ENCODE data around the gene CCDC126.
"Not testable (repeated sequence)": the region's sequence is repeated elsewhere in the genome, so short reads cannot be mapped to it uniquely, and the experiment has no call there.

CCDC126 gene, protein sequence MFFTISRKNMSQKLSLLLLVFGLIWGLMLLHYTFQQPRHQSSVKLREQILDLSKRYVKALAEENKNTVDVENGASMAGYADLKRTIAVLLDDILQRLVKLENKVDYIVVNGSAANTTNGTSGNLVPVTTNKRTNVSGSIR

DNA sequence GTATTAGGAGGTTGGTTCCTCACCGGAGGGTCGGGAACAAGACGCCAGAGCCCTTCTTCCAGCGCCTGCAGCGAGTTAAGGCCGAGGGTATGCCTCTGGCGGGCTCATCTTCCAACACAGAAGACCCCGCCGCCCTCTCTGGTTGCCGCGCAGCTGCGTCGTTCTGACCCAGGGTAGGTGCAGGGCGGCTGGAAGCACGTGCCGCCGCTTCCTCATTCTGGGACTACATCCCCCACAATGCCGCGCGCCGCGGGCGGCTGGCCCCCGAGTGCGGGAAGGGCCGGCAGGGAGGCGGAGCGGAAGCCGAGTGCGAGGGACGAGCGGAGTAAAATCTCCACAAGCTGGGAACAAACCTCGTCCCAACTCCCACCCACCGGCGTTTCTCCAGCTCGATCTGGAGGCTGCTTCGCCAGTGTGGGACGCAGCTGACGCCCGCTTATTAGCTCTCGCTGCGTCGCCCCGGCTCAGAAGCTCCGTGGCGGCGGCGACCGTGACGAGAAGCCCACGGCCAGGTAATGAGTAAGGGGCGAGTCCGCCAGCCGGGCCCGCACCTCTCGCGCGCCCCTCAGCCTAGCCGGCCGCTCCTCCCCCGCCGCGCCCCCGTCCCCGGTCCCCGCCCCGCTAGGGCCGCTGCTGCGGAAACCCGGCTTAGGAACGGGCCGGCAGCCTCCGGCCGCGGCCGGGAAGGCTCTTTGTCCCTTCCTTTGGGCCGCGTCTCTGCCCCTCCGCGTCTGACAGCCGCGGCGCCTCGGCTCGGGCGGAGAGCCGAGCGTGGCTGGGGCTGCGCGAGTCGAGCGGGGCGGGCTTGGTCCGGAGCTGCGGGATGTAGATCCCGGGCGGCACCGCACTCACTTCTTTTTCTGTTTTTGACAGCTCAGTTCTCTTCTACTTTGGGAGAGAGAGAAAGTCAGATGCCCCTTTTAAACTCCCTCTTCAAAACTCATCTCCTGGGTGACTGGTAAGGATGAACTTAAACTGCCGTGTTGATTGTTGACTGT, at the start of gene CCDC126:
CCDC126 (plus strand) TSS at position 289 of the 998 bp plus-strand sequence. CDS start 13,934 bp downstream, outside the sequence.
- peak; percentile 64 to 68 for DNase-seq (ENCODE audit: low read depth in 2 of 2)

DNA sequence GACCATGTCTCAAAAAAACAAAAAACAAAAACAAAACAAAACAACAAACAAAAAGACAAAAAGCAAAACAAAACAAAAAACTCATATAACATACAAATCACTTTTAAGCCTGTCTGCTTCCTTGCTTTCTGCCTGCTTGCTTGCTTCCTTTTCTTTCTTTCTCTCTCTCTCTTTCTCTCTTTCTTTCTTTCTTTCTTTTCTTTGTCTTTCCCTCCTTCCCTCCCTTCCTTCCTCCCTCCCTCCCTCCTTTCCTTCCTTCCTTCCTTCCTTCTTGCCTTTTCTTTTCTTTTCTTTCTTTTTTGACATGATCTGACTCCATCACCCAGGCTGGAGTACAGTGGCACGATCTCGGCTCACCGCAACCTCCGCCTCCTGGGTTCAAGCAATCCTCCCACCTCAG, 49.5 kb upstream of the CCDC126 start:
- DNase-seq (ENCODE audit: low read depth in 2 of 2): no peak

DNA sequence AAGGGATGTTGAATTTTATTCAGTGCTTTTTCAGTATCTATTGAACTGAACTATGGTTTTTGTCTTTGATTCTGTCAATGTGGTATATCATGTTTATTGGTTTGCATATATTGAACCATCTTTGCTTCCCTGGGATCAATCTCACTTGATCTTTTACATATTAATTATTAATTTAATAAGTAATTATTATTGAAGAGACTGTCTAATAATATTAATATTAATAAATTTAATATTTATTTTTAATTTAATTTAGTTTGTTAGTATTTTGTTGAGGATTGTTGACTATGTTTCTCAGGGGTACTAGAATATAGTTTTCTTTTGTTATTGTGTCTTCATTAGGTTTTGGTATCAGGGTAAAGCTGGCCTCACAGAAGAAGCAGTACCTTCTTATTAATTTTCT, 38.9 kb upstream of the CCDC126 start:
- DNase-seq (ENCODE audit: low read depth in 2 of 2): no peak

DNA sequence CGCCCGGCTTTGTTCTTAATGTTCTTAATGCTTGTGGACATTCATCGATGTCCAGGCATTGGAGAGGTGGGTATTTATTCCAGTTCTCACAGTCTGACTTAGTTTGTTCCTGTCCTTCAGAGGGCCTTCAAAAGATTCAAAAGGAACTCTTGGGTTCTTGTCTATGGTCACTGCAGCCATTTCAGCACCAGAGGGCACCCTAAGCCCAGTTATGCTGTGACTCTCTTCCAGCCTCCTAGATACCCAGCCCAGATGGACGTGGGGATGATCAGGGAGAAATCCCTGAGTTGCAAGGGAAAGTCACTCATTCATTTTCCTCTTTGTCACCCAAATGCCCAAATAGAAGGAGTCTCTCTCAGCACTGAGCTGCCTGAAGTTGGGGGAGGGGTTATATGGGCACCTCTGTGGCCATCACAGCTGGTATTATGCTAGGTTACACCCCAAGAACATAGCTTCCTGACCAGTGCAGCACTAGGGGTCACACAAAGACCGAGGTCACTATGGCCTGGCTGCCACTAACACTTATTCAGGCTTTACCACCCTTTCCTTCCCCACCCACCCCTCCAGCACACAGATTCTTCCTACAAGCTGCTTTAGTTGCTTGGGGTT, 26.5 kb upstream of the CCDC126 start:
- peak; percentile 13 to 32 for DNase-seq (ENCODE audit: low read depth in 2 of 2)

DNA sequence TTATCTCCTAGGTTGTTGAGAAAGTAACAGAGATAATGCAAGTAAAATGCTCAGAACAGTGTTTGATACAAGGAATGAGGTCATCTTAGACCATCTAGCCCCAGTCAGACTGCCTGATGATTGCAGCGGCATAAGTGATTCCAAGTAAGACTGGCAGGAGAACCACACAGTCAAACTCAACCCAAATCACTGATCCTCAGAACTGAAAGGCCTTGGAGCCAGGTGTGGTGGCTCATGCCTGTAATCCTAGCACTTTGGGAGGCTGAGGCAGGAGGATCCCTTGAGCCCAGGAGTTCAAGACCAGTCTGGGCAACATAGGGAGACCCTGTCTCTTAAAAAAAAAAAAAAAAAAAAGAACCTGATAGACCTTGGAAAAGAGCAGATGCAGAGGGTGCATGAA, 15.2 kb upstream of the CCDC126 start:
- DNase-seq (ENCODE audit: low read depth in 2 of 2): not testable (repeated sequence)

DNA sequence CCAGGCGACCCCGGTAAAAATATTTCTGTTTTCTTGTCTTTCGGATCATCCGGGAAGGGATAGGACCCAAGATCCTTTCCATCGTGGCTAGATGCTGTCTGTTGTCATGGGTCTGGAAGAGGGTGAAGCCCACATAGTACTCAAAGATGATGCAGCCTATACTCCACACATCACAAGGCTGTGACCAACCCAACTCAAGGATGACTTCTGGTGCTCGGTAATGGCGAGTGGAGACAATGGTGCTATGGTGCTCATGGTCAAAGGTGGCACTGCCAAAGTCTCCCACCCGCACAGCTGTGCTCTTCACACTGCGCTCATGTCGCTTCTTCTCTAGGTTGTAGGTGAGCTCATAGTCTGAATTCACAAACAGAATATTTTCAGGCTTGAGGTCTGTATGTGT, 11.9 kb upstream of the CCDC126 start:
- not testable (repeated sequence) for DNase-seq (ENCODE audit: low read depth in 2 of 2)

DNA sequence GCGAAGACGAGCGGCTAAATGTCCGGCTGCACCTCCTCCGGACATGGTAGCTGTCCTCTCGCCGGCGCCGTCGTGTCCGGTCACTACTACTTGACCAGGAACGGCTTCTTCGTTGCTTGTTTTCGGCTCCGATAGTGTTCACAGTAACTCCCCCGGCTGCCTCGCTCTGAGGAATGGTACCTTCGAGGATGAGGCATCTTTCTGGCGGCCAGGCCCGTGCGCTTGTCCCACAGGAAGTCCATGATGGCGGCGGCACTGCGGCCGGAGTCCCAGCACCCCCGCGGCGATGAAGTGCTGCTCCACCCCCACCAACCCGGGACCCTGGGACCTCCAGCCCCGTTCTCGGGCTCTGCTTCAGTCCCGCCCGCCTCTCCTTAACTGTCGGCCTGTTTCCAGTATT, 11.0 kb upstream of the CCDC126 start:
- no peak for DNase-seq (ENCODE audit: low read depth in 2 of 2)

DNA sequence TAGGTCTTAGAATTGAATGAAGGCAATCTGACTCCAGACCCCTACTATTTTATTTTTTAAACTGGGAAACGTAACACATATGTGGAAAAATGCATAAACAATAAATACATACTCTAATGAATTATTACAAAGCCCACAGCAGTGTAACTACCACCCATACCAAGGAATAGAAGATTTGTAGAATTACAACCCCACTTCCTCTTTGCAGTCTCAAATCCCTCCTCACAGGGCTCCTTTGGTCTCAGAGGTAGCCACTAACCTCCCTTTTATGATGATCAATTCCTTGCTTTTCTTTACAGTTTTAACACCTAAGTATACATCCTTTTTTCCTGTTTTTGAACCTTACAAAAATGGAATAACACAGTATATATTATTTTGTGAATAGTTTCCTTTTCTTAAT, 6.7 kb upstream of the CCDC126 start:
- no peak for DNase-seq (ENCODE audit: low read depth in 2 of 2)

DNA sequence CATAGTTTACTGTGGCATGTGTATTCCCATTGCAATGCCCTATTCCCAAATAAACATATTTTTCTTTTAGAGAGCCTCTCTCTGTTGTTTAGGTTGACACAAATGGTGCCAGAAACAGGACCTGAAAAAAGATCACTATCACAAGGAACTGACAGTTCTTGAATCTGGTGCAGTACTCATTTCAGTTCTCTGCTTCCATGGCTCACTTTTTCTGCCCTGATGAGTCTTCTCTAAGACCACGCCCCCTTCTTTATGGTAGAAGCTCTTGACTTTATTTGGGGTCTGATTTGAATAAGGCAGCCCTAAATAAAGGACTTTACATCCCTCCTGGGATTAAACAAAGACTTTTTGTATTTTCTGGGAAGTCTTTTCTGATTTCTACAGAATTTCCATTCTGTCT, 3.5 kb upstream of the CCDC126 start:
- DNase-seq (ENCODE audit: low read depth in 2 of 2): no peak

DNA sequence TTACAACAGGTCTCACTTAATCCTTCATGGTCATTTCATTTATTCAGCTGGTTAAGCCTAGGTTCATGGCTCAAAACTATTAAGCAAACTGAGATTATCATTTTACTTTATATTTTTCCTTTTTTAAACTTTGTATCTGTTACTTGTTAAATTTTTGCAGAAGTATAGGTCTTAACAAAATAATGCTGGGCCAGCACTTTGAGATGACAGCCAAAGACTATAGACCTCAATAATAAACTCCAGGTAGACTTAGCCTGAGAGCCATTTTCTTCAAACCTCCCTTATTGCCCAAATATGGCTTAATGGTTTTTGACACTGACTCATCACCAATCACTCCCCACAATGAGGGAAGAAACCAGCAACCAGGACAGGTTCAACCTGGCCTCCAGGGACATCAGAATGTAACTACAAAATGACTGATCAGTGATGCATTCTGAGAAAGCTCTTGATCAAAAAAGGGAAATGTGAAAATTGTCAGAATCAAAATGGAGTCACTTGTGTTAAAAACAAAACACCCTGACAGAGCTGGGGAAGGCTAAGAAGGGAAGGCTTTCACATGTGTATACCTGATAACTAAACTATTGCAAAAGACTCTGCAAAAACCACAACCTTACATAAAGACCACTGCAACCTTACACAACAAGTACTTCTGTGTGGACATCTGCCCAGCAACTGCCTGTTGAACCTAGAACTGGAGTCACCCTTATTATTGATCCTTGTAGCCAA, 2.1 kb upstream of the CCDC126 start:
- no peak for DNase-seq (ENCODE audit: low read depth in 2 of 2)

DNA sequence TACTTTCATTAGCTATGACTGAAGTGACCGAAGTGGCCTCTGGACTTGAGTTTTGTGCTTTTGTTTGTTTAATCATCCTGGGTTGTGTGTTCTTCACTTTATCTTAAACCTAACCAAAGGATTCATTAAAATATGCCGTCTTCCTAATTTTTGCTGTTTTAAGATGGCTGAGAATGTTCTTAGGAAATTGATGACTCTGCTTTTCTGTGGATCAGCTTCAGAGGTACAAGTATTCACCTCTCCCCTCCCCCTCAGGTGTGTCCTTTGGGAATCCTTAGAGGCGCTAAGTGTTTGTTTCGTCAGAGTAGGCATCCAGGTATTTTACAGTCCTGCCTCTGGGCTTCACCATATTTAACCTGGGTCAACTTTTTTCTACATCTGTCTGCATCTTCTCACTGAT, 1.1 kb downstream of the CCDC126 start:
- no peak for DNase-seq (ENCODE audit: low read depth in 2 of 2)

DNA sequence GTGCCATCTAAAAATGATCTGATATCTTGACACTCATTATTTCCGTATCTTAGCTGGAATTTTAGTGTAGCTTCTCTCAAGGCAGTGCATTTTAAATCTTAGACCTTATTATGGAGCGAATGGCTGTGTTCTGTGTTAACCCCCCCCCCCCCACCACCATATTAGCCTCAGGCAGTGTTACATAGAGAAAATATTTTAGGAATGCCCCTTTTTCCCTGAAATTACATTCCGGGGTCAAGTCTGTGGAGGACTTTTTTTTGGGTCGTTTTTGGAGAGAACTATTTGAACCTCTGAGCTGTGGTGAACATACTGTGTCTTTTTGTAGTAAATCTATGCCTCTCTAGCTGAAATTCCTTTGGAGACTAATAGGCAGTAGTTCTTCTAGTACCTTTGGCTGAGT, 3.1 kb downstream of the CCDC126 start:
- no peak for DNase-seq (ENCODE audit: low read depth in 2 of 2)

DNA sequence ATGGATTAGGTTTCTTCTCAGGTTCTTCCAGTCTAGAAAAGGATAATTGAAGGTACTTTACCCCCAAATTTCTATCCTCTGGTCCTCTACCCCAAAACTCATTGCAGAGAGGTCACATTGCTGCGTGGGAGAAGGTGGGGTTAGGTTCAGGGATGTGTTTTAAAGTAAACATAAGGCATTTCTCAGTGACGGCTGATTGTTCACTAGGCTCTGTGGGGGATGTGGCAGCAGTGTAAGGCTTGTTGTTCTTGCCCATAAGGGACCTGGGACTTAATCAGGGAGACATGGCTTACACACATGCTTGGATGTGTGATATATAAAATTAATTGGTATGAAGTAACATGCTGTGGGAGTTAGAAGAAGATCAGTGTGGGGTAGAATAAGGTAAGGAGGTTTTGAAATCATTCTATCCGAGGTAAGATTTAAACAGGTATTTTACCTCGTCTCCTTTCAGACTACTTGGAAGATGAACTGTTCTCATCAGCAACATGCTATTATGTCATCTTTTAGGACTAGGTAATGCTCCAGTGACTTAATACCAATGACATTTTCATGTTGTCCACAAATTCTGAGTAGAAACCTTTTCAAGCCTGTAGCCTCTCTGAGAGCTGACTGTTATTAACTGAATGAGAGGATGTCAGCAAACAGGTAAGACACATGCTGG, 6.6 kb downstream of the CCDC126 start:
- no peak for DNase-seq (ENCODE audit: low read depth in 2 of 2)

DNA sequence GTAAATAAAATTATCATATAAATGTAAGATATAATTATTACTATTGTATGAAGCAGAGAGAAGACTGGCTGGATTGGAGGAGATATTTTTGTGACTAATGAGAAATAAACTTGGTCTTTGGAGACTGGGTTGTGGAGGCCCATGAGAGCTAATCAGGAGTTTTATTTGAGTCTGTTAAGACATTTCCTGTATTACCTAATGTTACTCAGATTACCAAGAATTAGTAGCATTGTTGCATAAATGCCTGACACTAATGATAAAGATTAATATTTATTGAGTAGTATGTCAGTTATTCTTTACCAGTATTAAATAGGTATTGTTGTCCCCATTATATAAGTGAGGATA, 7.1 kb downstream of the CCDC126 start:
- DNase-seq (ENCODE audit: low read depth in 2 of 2): no peak

DNA sequence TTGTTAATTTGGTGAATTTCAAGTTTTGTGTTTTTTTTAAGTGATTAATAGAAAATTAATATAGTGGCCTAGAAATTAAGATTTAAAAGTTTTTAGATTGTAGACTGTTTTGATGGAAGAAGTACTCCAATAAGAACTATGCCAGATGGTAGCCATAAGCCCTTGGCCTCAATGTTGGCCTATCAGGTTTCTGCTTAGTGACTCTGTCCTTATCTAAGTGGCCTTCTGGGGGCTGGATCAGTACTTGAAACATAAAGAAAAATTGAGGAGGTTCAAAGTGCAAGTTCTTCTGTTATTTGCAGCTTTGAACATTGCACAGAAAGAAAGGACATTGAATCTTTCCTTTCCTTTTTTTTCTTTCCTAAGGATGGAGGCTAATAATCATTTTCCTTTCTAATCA, 9.9 kb downstream of the CCDC126 start:
- no peak for DNase-seq (ENCODE audit: low read depth in 2 of 2)

DNA sequence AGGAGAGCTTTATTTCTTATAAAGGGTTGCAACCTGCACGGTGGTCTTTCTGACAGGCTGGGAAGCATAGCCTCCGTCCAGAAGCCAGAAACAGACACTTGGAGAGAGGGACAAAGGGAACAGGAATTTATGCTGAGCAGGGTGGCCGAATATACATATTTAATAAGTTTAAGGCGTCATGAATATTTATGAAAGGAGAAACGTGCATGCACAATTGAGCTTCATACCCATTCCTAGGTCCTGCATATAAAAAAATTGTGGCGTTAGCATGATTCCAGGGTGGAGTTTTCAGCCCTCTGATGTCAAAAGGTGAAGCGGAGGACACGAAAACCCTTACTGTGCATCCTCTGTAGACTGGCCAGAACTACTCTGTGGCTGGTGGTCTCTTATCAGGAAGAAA, 10.7 kb downstream of the CCDC126 start:
- no peak for DNase-seq (ENCODE audit: low read depth in 2 of 2)

DNA sequence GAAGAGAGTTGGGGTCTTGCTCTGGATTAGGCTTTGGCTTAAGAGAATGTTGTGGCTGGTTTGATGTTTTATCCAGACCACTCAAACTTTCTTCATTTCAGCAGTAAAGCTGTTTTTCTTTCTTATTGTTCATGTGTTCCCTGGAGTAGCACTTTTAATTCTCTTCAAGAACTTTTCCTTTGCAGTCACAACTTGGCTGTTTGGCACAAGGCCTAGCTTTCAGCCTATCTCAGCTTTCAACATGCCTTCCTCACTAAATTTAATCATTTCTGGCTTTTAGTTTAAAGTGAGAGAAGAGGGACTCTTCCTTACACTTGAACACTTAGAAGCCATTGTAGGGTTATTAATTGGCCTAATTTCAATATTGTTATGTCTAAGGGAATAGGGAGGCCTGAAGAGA, 18.1 kb downstream of the CCDC126 start:
- DNase-seq (ENCODE audit: low read depth in 2 of 2): no peak

DNA sequence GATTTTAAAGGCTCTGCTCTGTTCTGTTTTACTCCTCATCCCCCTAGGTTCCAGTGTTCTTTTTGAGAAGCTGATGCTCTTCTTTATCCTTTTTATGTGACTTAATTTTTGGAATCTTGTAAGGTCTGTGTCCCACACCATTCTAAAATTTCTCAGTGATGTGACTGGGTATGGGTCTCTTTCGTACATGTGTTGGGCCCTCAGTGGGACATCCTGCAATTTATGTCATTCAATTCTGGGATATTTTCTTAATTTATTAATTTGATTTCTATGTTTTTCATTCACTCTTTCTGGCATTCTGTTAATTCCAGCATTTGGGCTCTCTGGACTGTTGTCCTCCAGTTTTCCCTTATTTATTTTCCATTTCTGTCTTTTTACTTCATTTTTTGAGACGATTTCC, 19.4 kb downstream of the CCDC126 start:
- DNase-seq (ENCODE audit: low read depth in 2 of 2): no peak

DNA sequence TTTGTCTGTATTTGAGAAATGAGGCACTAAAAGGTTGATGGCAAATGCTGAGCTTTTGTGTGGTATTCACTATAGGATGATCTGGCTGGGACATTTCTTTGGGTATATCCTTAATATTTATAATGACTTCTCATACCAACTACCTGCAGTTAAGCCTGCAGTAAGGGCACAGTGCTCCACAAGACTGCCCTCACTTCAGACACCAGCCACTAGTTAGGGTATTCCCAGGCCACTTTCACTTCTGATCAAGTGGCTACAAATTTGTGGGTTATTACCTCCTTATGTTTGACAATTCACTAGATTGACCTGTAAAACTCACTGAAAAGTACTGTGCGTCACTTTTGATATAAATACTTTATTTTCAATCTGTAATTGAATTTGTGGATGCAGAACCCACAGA, 20.3 kb downstream of the CCDC126 start:
- no peak for DNase-seq (ENCODE audit: low read depth in 2 of 2)

DNA sequence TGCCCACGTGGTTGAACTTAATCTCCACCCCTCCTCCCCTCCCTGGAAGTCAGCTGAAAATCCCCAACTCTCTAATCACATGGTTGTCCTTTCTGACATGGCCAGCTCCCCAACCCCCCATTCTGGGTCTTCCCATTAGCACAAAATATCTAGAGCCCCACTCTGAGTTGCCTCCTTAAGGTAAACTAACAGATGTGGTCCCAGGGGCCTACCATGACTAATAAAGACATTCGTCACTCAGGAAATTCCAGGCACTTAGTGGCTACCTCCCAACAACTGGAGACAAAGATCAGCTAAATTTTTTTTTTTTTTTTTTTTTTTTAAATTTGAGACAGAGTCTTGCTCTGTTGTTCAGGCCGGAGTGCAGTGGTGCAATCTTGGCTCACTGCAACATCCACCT, 21.1 kb downstream of the CCDC126 start:
- no peak for DNase-seq (ENCODE audit: low read depth in 2 of 2)

DNA sequence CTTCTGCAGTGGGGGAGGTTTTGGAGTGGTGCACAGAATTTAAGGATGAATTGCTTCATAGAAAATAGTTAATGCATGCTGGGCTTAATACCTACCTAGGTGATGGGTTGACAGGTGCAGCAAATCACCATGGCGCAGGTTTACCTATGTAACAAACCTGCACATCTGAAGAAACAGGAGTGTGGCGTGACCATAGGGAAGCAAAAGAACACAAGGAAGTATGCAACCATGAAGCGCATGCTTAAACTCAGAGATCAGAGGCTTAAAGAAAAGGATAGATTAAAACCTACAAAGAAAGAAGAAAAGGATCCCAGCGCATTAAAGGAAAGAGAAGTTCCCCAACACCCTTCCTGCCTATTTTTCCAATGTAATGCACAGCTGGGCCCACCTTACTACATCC, 22.0 kb downstream of the CCDC126 start:
- DNase-seq (ENCODE audit: low read depth in 2 of 2): no peak

DNA sequence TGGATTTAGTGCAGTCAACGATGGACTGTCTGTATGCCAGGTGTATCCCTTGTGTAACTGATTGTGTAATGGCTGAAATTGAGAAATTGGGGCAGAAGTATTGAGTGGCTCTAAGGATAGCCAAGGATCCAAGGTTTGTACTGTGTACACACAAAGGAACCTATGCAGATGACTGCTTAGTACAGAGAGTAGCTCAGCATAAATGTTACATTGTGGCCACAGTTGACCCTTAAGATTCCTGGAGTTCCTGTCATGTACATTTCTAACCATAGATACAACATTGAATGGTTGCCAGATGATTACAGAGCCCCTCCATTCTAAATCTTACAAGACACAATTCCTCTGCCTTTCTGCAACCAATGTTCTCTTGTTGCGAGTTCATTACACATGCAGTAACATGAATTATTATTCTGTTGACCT, 25.3 kb downstream of the CCDC126 start:
- DNase-seq (ENCODE audit: low read depth in 2 of 2): no peak
